NT2/D1 (cell line): Measurements from ENCODE around the gene ZNF184.

Experiments used
- SUZ12 ChIP-seq: IDR thresholded peaks from 2 replicates; pipeline ENCODE4 v1.6.1; 2011; ENCODE audit not compliant: insufficient read length, insufficient read depth; ENCODE audit errors: extremely low read depth
- YY1 ChIP-seq: IDR thresholded peaks from 2 replicates; pipeline ENCODE4 v1.6.1; 2011; ENCODE audit not compliant: insufficient read length, insufficient read depth
- ZNF274 ChIP-seq: IDR thresholded peaks from 2 replicates; pipeline ENCODE4 v1.6.1; 2011; ENCODE audit warnings: mild to moderate bottlenecking, low read depth, low read length

DNA sequence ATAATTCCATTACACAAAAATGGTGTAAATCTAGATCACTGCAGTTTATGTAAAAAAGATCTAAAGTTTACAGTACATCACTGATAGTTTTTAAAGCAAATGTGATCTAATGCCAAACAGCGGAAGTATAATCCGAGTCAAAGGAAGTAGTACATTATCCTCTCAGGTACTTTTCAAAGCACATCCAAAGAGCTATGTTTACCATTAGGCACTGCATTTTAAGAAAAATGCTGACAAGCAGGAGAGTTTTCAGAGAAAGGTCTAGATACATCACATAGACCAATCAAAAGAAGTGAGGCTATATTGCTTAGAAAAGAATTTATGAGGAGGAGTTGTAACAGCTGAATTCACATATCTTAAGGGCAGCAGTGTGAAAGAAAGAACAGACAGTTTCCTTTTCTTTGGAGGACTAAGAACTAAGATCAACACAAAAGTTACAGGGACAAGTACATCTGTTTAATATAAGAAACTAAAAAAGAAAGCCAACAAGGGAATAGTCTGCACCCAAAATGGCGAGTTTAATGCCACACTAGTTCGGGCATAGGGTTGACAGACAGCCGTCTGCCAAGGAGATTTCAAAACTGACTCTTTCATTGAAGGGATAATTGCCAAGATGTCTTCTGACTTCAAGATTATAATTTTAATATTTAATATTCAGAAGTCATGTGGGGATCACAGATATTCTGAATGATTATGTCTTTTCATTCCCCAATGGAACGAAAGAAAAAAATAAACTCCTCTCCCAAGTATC, 1.4 kb downstream of the ZNF184 start:
- TF ChIP-seq ZNF274 (no peak), YY1 (no peak), SUZ12 (no peak)
